ENCODE data around the gene NUP50.

GRCh38 chr22:45206233-45206632 is 42.5 kb downstream of the NUP50 start:
- TF ChIP-seq BHLHE40 (IDR thresholded peaks at IDR 0.05; ENCODE audit: borderline replicate concordance) (no peak), SP1 (IDR thresholded peaks at IDR 0.05) (no peak), ZNF384 (IDR thresholded peaks at IDR 0.05) (no peak), L3MBTL2 (conservative IDR thresholded peaks at IDR 0.05) (no peak)
